Astrocyte (in vitro differentiated cells and primary cell): ENCODE measurements around the gene MCRS1. TPM values are rescaled to one million over a fixed set of nuclear protein-coding genes. Genes with fewer than 3 reads are reported as not detected.

Source experiments
- DNase-seq: peaks from one replicate; pipeline ENCODE4 v3.0.0-alpha.2; 2010; ENCODE audit warnings: low read depth
- FAIRE-seq: peaks from 2 replicates; lab custom pipeline; 2011; peaks lifted over from hg19 to GRCh38; lab: Jason Lieb, UNC
- H2AFZ ChIP-seq: 2 replicates; pipeline ENCODE4 v1.6.0; 2012; ENCODE audit warnings: low read depth, low read length, inconsistent platforms
- H3K27ac ChIP-seq: 2 replicates; pipeline ENCODE4 v1.5.1; 2011; ENCODE audit warnings: low read depth, low read length, inconsistent platforms
- H3K27me3 ChIP-seq: 2 replicates; pipeline ENCODE4 v1.6.0; 2011; ENCODE audit warnings: low read length, inconsistent platforms; ENCODE audit not compliant: insufficient read depth
- H3K36me3 ChIP-seq: 2 replicates; pipeline ENCODE4 v1.5.1; 2011; ENCODE audit warnings: low read length, inconsistent platforms; ENCODE audit not compliant: insufficient read depth
- H3K4me1 ChIP-seq: 2 replicates; pipeline ENCODE4 v1.5.1; 2011; ENCODE audit warnings: low read length, inconsistent platforms; ENCODE audit not compliant: insufficient read depth
- H3K4me2 ChIP-seq: 2 replicates; pipeline ENCODE4 v1.6.0; 2012; ENCODE audit warnings: low read length, inconsistent platforms
- H3K4me3 ChIP-seq: 2 replicates; pipeline ENCODE4 v1.5.1; 2011; ENCODE audit warnings: low read depth, mild to moderate bottlenecking, low read length, inconsistent platforms; ENCODE audit not compliant: insufficient read depth
- H3K79me2 ChIP-seq: 2 replicates; pipeline ENCODE4 v1.6.0; 2012; ENCODE audit warnings: mild to moderate bottlenecking, low read length, inconsistent platforms; ENCODE audit not compliant: insufficient read depth
- H3K9ac ChIP-seq: 2 replicates; pipeline ENCODE4 v1.6.0; 2012; ENCODE audit warnings: mild to moderate bottlenecking, low read length, inconsistent platforms
- H3K9me3 ChIP-seq: 2 replicates; pipeline ENCODE4 v1.5.1; 2012; ENCODE audit warnings: low read depth, mild to moderate bottlenecking, low read length, inconsistent platforms; ENCODE audit not compliant: insufficient read depth
- H4K20me1 ChIP-seq: 2 replicates; pipeline ENCODE4 v1.6.0; 2012; ENCODE audit warnings: low read length, inconsistent platforms; ENCODE audit not compliant: insufficient read depth
- H3K27ac Mint-ChIP-seq: one replicate; pipeline ENCODE4 v1.8.0; 2021; ENCODE audit warnings: mild to moderate bottlenecking, mixed read lengths; ENCODE audit not compliant: unreplicated experiment
- H3K27me3 Mint-ChIP-seq: one replicate; pipeline ENCODE4 v1.8.0; 2021; ENCODE audit warnings: low read depth, mixed read lengths; ENCODE audit not compliant: unreplicated experiment
- H3K36me3 Mint-ChIP-seq: one replicate; pipeline ENCODE4 v1.8.0; 2021; ENCODE audit warnings: low read depth, mixed read lengths; ENCODE audit not compliant: unreplicated experiment
- H3K4me1 Mint-ChIP-seq: one replicate; pipeline ENCODE4 v1.8.0; 2021; ENCODE audit warnings: low read depth, mixed read lengths; ENCODE audit not compliant: unreplicated experiment
- H3K4me3 Mint-ChIP-seq: one replicate; pipeline ENCODE4 v1.8.0; 2021; ENCODE audit warnings: mild to moderate bottlenecking, moderate library complexity, mixed read lengths; ENCODE audit not compliant: unreplicated experiment
- H3K9me3 Mint-ChIP-seq: one replicate; pipeline ENCODE4 v1.8.0; 2021; ENCODE audit warnings: mild to moderate bottlenecking, mixed read lengths; ENCODE audit not compliant: unreplicated experiment
- CTCF ChIP-seq: IDR thresholded peaks from 2 replicates; pipeline ENCODE4 v1.5.1; 2011; ENCODE audit warnings: low read depth, mild to moderate bottlenecking, inconsistent platforms, low read length, moderate library complexity; ENCODE audit not compliant: insufficient read depth
- EZH2 ChIP-seq: IDR thresholded peaks from 2 replicates; pipeline ENCODE4 v1.6.1; 2012; ENCODE audit warnings: mild to moderate bottlenecking, low read length, inconsistent platforms; ENCODE audit not compliant: insufficient read depth
- total RNA-seq: library from RNA; stranded (reverse); gene quantifications from 2 replicates; pipeline ENCODE4 v1.2.1, GENCODE V29; 2021

The MCRS1 gene
- total RNA-seq, 1 donor from 2014 or later = 45.2 TPM

GRCh38 chr12:49541140-49541861, 26.6 kb downstream of the MCRS1 start:
- DNase-seq = no peak
- H3K27me3 Mint-ChIP-seq = peaks cover 79% of the 10 kb centered on the region
- no peak overlapping the region for H3K4me2 ChIP-seq

DNA sequence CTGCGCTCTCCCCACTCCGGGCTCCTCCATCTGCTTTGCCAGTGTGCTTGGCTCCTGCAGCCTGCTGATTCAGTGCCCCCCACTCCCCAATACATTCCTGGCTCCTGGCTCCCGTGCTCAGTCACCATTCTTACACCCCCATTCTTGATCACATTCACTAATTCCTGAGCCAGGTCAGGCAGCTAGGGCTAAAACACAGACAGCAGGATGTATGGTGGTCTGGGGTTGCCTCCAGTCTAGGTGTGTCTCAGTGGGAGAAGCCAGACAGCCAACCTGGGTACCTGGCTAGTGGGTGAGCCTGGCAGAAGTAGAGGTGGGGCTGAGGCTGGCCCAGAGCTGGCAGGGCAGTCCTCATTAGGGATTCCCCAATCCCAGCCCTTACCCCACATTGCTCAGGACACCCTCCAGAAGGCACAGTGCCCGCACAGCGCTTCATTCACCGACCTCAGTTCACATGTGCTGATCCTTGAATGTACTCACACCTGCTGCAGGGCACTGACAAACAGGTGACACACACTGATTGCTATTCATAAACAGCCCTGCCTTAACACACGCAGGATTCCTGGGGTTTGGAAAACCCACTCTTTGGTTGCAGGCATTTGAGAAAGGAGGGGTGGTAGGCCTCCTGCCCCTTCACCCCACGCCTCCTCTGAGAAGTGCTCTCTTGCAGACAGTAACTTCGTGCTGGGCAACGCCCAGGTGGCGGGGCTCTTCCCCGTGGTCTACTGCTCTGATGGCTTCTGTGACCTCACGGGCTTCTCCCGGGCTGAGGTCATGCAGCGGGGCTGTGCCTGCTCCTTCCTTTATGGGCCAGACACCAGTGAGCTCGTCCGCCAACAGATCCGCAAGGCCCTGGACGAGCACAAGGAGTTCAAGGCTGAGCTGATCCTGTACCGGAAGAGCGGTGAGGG, 27.5 kb downstream of the MCRS1 start:
- Histone ChIP-seq H3K36me3 (no peaks in the 10 kb centered on the region), H2AFZ (no peak overlapping the region), H3K4me1 (peaks cover 13% of the 10 kb centered on the region), H3K4me2 (no peak overlapping the region), H3K27ac (no peak overlapping the region), H3K9ac (no peak overlapping the region), H3K79me2 (no peaks in the 10 kb centered on the region), H3K4me3 (no peak overlapping the region), H4K20me1 (peaks cover 13% of the 10 kb centered on the region), H3K9me3 (no peaks in the 10 kb centered on the region), H3K27me3 (peaks cover 49% of the 10 kb centered on the region)
- Mint-ChIP-seq H3K36me3 (peaks cover 2% of the 10 kb centered on the region), H3K4me3 (no peak overlapping the region), H3K27ac (no peak overlapping the region), H3K4me1 (peaks cover 4% of the 10 kb centered on the region), H3K27me3 (peaks cover 77% of the 10 kb centered on the region), H3K9me3 (peaks cover 3% of the 10 kb centered on the region)
- FAIRE-seq = no peak
- no peak for DNase-seq
- TF ChIP-seq CTCF = no peak
- TF ChIP-seq EZH2 = no peak

More at GRCh38 chr12:49541140-49541861, 26.6 kb downstream of the MCRS1 start:
- peaks cover 13% of the 10 kb centered on the region for H3K4me1 ChIP-seq
- no peak overlapping the region for H3K9ac ChIP-seq
- H3K27ac ChIP-seq = no peak overlapping the region
- no peak for FAIRE-seq
- H2AFZ ChIP-seq = no peak overlapping the region
- Mint-ChIP-seq H3K4me1 (peaks cover 4% of the 10 kb centered on the region), H3K27ac (peak overlapping the region; percentile 2), H3K4me3 (no peak overlapping the region), H3K9me3 (peaks cover 3% of the 10 kb centered on the region), H3K36me3 (peaks cover 2% of the 10 kb centered on the region)
- H3K36me3 ChIP-seq = no peaks in the 10 kb centered on the region
- no peaks in the 10 kb centered on the region for H3K79me2 ChIP-seq
- peaks cover 13% of the 10 kb centered on the region for H4K20me1 ChIP-seq
- no peaks in the 10 kb centered on the region for H3K9me3 ChIP-seq
- no peak overlapping the region for H3K4me3 ChIP-seq
- TF ChIP-seq EZH2 (no peak), CTCF (no peak)
- peaks cover 54% of the 10 kb centered on the region for H3K27me3 ChIP-seq
